GM21528 (cell line): ENCODE data around the gene CFL1.
"Not testable (repeated sequence)": the region's sequence is repeated elsewhere in the genome, so short reads cannot be mapped to it uniquely, and the experiment has no call there.

Source experiments
- ATAC-seq: cut with Tn5 transposase; IDR thresholded peaks from one replicate; pipeline ENCODE4 v1.9.1; 2021; ENCODE audit warnings: mild to moderate bottlenecking, moderate library complexity; ENCODE audit not compliant: unreplicated experiment, low FRiP score

CFL1 gene

DNA sequence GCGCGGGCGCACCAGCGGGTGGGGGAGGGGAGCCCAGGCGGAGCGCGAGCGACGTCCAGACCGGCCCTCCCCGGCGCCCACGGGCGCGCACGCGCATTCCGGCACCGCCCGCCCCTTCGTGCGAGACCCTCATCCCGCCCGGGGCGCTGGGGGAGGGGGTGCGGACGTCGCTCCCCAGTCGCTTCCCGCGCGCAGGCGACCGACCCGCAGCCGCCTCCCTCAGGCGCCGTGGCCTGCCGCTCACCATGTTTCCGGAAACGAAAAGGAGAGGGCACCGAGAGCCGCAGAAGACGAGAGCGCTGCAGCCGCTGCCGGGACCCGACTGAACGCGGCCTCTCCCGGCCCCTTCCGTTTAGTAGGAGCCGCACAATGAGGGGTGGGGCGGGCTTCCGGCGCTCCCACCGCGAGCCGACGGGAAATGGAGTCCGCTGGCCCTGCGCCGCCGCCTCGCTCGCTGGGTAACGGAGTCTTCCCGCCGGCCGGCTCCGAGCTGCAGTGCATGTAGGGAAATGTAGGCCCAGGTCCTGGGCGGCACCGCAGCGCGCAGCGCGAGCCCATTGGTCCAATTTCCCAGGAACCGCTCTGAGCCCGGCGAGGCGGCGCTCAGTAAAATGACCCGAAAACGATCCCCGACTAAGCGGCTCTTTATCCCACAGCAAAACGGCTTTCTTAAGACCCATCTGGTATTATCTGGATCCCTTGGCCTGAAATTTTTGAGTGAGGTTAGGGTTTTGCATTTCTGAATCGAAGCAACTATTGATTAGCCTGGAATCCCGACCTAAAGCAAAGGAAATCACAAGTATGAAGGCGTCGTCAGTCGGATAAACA is at the start of gene CFL1:
CFL1 (minus strand) TSS at position 328 of the 828 bp plus-strand sequence; CDS start at position 247, 81 bp downstream.
- peak; percentile 46 for ATAC-seq

DNA sequence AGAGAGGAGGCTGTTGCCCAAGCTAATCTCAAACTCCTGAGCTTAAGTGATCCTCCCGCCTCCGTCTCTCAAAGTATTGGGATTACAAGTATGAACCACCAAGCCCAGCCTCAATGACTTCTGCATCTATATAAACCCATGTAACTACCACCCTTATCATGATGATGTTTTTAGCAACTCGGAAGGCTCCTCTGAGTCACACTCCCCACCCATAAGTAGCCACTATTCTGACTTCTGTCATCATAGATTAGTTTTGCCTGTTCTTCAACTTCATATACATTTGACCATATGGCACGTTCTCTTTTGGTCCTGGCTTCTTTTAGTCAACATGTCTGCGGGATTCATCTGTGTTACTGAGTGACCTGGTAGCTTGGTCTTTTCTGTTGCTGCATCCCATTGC is 48.6 kb upstream of the CFL1 start:
- ATAC-seq = no peak

GRCh38 chr11:65903715-65904114 is 45.7 kb upstream of the CFL1 start:
- no peak for ATAC-seq

DNA sequence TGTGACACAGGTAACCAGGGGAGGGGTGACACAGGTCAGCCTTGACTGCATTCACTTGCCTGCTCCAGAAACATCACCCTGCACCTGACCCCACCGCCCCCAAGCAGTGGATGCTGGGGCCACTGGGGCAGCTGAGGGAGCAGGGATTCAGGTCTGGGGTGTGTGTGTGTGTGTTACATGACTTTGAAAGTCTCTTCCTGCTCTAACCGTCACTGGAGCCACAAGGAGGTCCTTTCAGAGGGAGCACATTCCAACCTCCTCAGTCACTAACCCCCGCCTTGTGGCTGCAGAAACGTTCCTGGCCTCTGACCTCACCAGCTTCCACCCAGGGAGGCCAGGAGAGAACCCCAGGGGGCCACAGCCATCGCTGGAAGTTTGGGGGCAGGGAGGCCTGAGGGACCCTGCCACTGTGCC is 45.1 kb upstream of the CFL1 start:
- no peak for ATAC-seq

DNA sequence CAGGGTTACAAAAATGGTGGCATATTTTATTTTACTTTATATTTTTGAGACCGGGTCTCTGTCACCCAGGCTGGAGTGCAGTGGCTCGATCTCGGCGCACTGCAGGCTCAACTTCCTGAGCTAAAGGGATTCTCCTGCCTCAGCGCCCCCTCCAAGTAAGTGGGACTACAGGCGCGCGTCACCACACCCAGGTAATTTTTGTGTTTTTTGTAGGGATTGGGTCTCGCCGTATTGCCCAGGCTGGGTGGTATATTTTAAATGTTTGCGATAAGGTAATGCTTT is 42.9 kb upstream of the CFL1 start:
- ATAC-seq = no peak

- peak; percentile 64 for ATAC-seq
Observed at GRCh38 chr11:65900125-65900898, 42.3 kb upstream of the CFL1 start, which contains the start of gene FOSL1. FOSL1 (minus strand) TSS chr11:65900388; CDS start chr11:65900339, 49 bp downstream.

- ATAC-seq = no peak
Observed at GRCh38 chr11:65899356-65900124, 41.6 kb upstream of the CFL1 start.

DNA sequence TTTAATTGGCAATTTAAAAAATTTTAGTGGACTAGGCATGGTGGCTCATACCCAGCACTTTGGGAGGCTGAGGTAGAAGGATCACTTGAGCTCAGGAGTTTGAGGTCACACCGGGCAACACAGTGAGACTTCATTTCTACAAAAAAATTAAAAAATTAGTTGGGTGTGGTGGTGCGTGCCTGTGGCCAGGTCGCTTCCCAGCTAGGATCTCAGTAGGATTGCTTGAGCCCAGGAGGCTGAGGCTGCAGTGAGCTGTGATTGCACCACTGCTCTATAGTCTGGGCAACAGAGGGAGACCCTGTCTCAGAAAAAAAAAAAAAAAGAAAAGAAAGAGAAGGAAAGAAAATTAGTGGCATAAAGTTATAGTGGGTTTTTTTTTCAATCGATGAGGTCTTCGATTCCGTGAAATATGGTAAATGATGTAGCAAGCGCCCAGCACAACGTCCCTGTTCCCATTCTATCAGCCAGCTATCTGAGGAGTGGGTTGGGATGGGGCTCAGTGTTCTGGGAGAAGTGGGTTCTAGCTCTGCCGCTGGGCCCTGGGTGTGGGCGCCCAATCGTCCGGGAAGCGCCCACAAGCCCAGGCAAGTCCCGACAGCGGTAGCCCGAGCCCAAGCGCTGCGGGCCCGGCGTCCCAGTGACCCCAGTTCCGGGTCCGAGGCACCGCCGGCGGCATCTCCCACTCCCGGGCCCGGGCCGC is 40.8 kb upstream of the CFL1 start:
- ATAC-seq = no peak

DNA sequence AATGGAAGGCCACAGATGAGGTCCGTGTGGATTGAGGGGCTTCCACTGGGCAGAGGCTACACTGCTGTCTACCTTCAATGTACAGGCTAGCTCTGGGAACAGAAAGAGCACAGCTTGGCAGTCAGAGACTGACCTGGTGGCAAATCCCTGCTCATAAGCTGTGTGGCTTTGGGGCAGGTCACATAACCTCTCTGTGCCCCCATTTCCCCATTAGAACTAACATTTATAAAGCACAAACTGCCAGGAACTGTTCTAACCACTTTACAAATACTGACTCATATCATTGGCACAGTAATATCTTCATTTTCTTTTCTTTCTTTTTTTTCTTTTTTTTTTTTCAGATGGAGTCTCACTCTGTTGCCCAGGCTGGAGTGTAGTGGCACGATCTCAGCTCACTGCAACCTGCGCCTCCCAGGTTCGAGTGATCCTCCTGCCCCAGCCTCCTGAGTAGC is 39.1 kb upstream of the CFL1 start:
- ATAC-seq = no peak

- no peak for ATAC-seq
Observed at GRCh38 chr11:65896034-65896999, 38.3 kb upstream of the CFL1 start.

DNA sequence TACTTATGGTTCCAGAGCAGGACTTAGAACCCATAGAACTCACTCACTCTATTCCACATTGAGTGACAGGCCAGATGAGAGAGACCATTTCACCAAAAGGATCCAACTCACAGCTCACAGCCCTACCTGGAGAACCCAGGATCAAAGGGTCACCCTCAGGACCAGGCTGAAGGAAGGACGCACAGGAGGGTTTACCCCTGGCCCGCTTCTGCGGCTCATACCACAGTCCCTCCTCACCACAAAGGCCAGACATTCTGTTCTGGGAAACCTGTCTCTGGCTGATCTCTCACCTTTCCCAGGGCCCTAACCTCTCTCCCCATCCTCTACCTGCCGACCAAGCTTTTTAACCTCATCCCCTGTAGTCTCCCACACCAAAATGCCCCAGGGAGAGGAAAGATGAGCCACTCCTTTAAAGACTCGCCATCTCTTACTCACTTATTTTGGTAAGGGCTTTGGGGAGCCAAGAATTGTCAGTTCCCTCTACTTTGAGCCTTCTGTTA is 37.6 kb upstream of the CFL1 start:
- ATAC-seq = no peak

DNA sequence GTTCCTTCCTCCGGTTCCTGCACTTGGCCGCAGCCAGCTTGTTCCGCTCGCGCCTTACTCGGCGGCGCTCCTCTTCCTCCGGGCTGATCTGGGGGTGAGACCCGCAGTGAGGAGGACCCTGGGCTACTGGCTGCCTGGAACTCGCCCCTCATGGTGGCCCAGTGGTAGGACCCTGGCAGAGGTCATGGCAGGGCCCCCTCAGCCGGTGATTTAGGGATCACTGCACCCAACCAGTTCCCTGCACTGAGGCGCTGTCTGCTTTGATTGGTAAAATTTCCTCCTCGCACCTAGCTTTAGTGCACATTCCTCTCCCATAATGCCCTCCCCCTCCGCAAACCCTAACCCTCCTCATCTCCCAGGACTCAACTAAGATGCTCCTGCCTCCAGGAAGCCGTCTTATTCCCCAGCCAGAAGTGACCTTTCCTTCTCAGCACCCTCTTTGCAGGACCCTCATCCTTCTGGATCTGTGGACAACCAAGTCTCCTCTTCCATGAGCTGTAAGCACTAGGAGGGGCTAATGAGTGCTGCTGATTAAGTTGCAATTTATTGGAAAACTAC is 36.1 kb upstream of the CFL1 start:
- no peak for ATAC-seq

DNA sequence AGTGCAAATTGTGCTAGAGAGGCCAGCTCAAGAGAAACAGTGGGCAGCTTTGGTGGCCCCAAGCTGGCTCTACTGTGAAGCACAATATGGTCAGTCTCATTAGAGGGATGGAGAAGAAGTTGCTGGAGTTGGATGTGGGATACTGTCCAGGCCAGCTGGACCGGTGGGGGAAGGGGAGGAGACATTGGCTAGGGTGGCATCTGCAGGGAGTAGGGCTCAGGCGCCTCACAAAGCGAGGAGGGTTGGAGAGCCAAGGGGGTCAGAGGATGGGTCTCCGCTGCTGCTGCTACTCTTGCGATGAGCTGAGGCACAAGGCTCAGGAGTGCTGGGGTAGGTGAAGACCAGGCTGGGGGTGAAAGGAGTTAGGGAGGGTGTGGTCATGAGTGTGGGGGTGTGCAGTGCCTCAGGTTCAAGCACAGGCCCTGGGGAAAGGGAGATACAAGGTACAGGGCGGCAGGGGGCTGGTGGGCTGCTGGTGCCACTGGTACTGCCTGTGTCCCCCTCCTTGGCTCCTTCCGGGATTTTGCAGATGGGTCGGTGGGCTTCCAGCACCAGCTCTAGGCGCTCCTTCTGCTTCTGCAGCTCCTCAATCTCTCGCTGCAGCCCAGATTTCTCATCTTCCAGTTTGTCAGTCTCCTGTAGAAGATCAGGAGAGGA is 34.8 kb upstream of the CFL1 start:
- ATAC-seq = no peak

DNA sequence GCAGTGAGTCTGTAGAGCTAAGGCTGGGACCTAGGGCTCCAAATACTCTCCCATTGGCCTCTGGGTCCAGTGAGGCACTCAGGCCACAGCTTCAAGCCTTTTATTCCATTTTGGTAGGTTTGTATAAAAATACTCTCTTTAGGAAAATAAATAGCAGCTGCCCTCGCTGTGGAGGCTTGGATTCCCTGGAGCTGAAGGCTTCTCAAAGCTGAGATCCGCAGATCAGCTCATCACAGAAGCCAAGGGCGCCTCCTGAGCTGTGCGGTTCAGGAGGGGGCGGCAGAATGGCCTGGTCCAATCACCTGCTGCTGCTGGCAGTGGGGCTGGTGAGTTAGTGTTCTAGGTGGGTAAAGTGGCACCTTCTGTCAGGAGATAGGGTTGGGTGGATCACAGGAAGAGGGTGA is 34.2 kb upstream of the CFL1 start:
- not testable (repeated sequence) for ATAC-seq

DNA sequence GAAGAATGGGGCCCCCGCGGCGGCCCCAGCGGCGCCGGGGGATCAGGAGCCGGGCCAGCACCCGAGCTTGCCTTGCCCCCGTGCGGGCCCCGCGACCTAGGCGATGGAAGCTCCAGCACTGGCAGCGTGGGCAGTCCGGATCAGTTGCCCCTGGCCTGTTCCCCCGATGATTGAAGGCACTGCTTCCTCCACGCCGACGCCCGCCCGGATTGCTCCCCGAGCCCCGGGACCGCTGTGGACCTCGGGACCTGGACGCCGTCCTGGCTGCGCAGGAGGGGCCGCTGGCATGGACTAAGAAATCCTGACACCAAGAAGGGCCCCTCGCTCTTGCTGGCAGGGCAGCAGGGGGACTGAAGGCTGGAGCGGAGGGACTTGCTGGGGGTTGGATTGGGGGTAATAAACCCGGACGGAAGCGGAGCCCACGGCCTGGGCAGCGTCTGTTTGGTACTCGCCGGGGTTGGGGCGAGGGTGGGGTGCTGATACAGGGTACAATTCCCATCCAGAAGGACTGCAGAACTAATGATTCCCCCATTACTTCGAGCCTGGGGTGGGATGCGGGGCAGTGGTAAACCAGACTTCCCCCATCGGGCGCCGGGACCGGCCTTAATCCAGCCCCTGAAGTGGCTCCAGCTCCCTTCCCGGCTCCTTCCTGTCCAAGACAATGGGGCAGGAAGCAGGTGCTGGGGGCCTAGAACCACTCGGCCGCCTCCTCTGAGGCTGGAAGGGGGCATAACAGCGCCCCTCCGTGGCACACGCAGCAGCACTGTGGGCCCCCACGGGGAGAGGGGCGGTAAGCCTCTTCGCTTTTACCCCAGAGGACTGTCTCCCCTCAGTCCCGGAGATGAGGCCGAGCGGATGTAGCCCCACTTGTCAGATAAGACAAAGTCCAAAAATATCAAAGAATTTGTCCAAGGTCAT is 33.5 kb upstream of the CFL1 start:
- no peak for ATAC-seq

DNA sequence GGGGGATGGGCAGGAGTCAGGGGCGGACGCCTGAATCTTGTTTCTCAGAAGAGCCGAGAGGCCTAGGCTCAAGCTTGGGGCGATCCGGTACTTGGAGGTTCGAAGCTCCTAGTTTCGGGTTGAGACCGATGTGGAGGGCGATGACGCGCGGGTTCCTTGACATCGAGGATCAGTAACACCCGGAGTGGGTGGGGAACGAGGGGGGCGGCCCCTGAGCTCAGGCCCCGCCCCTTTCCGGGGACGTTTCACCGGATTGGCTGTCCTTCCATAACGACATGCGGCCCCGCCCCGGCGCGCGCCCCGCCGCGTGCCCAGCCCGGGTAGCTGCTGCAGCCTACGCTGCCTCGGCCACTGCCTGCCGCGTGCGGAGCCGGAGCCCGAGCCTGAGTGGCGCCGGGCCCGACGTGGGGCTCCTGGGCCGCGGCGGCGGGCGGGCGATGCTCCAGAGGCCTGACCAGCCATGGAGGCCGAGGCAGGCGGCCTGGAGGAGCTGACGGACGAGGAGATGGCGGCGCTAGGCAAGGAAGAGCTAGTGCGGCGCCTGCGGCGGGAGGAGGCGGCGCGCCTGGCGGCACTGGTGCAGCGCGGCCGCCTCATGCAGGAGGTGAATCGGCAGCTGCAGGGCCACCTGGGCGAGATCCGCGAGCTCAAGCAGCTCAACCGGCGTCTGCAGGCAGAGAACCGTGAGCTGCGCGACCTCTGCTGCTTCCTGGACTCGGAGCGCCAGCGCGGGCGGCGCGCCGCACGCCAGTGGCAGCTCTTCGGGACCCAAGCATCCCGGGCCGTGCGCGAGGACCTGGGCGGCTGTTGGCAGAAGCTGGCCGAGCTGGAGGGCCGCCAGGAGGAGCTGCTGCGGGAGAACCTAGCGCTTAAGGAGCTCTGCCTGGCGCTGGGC is 32.6 kb upstream of the CFL1 start, which contains the start of gene CCDC85B:
CCDC85B (plus strand) TSS at position 350 of the 895 bp plus-strand sequence; CDS start at position 461, 111 bp downstream.
- peak; percentile 55 for ATAC-seq
